ENCODE data around the gene HHAT. TPM values are rescaled to one million over a fixed set of nuclear protein-coding genes. Genes with fewer than 3 reads are reported as not detected.

Gene HHAT
- total RNA-seq, 4 donors from 2014 or later = 2.2 to 11.6 (median 7.3) TPM

- H3K9me3 ChIP-seq = no peaks in the 10 kb centered on the region
- H3K27ac ChIP-seq = no peak overlapping the region
- H3K36me3 ChIP-seq = no peaks in the 10 kb centered on the region
- intact Hi-C loops (cut with DNase I; ENCODE audit: low total_unique reads) (no loop called here), in situ Hi-C loops (cut with MboI; ENCODE audit: low pct_ligation_motif_present in 1 of 4, low pct_unique_long_range_greater_than_20kb in 1 of 4, low sequenced_read_pairs in 3 of 4) (no loop called here)
- no peaks in the 10 kb centered on the region for H3K4me1 ChIP-seq
- no peak for DNase-seq
- TF ChIP-seq, protein P1, sequence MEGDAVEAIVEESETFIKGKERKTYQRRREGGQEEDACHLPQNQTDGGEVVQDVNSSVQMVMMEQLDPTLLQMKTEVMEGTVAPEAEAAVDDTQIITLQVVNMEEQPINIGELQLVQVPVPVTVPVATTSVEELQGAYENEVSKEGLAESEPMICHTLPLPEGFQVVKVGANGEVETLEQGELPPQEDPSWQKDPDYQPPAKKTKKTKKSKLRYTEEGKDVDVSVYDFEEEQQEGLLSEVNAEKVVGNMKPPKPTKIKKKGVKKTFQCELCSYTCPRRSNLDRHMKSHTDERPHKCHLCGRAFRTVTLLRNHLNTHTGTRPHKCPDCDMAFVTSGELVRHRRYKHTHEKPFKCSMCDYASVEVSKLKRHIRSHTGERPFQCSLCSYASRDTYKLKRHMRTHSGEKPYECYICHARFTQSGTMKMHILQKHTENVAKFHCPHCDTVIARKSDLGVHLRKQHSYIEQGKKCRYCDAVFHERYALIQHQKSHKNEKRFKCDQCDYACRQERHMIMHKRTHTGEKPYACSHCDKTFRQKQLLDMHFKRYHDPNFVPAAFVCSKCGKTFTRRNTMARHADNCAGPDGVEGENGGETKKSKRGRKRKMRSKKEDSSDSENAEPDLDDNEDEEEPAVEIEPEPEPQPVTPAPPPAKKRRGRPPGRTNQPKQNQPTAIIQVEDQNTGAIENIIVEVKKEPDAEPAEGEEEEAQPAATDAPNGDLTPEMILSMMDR (IDR thresholded peaks at IDR 0.05) = no peak
- TF ChIP-seq EP300 (IDR thresholded peaks at IDR 0.05; ENCODE audit: low read depth) (no peak), POLR2A (IDR thresholded peaks at IDR 0.05) (no peak), POLR2AphosphoS5 (IDR thresholded peaks at IDR 0.05) (no peak)
- WGBS, 2 donors (ENCODE audit: low coverage in 1 of 2) = 76% methylated on average over 1 of the region's 1 CpG; no CpG with 5 or more reads in 1 of the 2 donors
- no peaks in the 10 kb centered on the region for H3K27me3 ChIP-seq
- no peak overlapping the region for H3K4me3 ChIP-seq
Measured at GRCh38 chr1:210476730-210477129, 148.0 kb downstream of the HHAT start.

- no peak for DNase-seq
- no peaks in the 10 kb centered on the region for H3K4me1 ChIP-seq
- no peak overlapping the region for H3K27ac ChIP-seq
- H3K9me3 ChIP-seq = no peaks in the 10 kb centered on the region
- H3K36me3 ChIP-seq = no peaks in the 10 kb centered on the region
- H3K4me3 ChIP-seq = no peak overlapping the region
- no peak for TF ChIP-seq POLR2A (IDR thresholded peaks at IDR 0.05)
- TF ChIP-seq POLR2AphosphoS5 (IDR thresholded peaks at IDR 0.05) = no peak
- TF ChIP-seq, protein P1 (IDR thresholded peaks at IDR 0.05) = no peak
- TF ChIP-seq EP300 (IDR thresholded peaks at IDR 0.05; ENCODE audit: low read depth) = no peak
- no peaks in the 10 kb centered on the region for H3K27me3 ChIP-seq
- WGBS, 2 donors (ENCODE audit: low coverage in 1 of 2) = 20 to 64% methylated on average over 1 to 5 of the region's 5 CpGs
- in situ Hi-C loops (cut with MboI; ENCODE audit: low pct_ligation_motif_present in 1 of 4, low pct_unique_long_range_greater_than_20kb in 1 of 4, low sequenced_read_pairs in 3 of 4) (no loop called here), intact Hi-C loops (cut with DNase I; ENCODE audit: low total_unique reads) (no loop called here)
Measured at GRCh38 chr1:210477328-210477924, 148.7 kb downstream of the HHAT start.

- no peak for DNase-seq
- TF ChIP-seq, protein P1 (IDR thresholded peaks at IDR 0.05) = no peak
- TF ChIP-seq POLR2AphosphoS5 (IDR thresholded peaks at IDR 0.05) = no peak
- no peak for TF ChIP-seq POLR2A (IDR thresholded peaks at IDR 0.05)
- TF ChIP-seq EP300 (IDR thresholded peaks at IDR 0.05; ENCODE audit: low read depth) = no peak
- no peaks in the 10 kb centered on the region for H3K9me3 ChIP-seq
- no peaks in the 10 kb centered on the region for H3K4me1 ChIP-seq
- intact Hi-C loops (cut with DNase I; ENCODE audit: low total_unique reads) = no loop called here
- H3K27me3 ChIP-seq = no peaks in the 10 kb centered on the region
- WGBS, 2 donors (ENCODE audit: low coverage in 1 of 2) = 90% methylated on average over 2 to 5 of the region's 5 CpGs
- in situ Hi-C loops (cut with MboI; ENCODE audit: low pct_ligation_motif_present in 1 of 4, low pct_unique_long_range_greater_than_20kb in 1 of 4, low sequenced_read_pairs in 3 of 4) = no loop called here
- no peak overlapping the region for H3K4me3 ChIP-seq
- no peak overlapping the region for H3K27ac ChIP-seq
- H3K36me3 ChIP-seq = no peaks in the 10 kb centered on the region
Measured at GRCh38 chr1:210478820-210479219, 150.1 kb downstream of the HHAT start.

DNA sequence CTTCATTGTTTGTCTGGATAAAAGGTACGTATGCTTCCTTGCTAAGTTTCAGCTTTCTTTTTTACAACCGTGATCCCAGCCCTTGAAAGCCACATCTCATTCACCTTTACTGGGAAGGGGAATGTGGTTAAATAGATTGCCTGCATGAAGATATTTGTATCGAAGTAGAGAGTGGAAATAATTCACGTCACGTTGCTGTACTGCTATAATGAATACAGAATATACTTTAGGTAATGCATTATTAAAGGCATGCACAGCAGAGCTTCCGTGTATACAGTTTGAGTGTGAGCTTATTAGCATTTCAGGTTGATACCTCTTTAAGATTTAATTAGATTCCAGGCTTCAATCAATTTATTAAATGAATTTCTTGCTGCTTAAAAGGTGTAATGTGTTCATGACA lies 153.8 kb downstream of the HHAT start:
- 71 to 86% methylated on average over 6 of the region's 6 CpGs for WGBS, 2 donors (ENCODE audit: low coverage in 1 of 2)
- no peaks in the 10 kb centered on the region for H3K9me3 ChIP-seq

More for the DNA sequence above, 153.8 kb downstream of the HHAT start:
- Histone ChIP-seq H3K36me3 (no peaks in the 10 kb centered on the region), H3K4me3 (no peak overlapping the region), H3K27ac (no peak overlapping the region), H3K27me3 (no peaks in the 10 kb centered on the region), H3K4me1 (no peaks in the 10 kb centered on the region)
- no peak for DNase-seq
- TF ChIP-seq, protein P1 (IDR thresholded peaks at IDR 0.05) = no peak
- TF ChIP-seq EP300 (IDR thresholded peaks at IDR 0.05; ENCODE audit: low read depth) (no peak), POLR2AphosphoS5 (IDR thresholded peaks at IDR 0.05) (no peak), POLR2A (IDR thresholded peaks at IDR 0.05) (no peak)
- intact Hi-C loops (cut with DNase I; ENCODE audit: low total_unique reads) = no loop called here
- in situ Hi-C loops (cut with MboI; ENCODE audit: low pct_ligation_motif_present in 1 of 4, low pct_unique_long_range_greater_than_20kb in 1 of 4, low sequenced_read_pairs in 3 of 4) = no loop called here

All from transverse colon (tissue), 4 donors.